A172 (cell line): ENCODE measurements around the gene TBPL2. TPM values are rescaled to one million over a fixed set of nuclear protein-coding genes. Genes with fewer than 3 reads are reported as not detected.

Experiments used
- DNase-seq: peaks from one replicate; pipeline ENCODE4 v3.0.0-alpha.2; 2015; ENCODE audit warnings: low spot score
- total RNA-seq: library from RNA; depleted of rRNA; stranded (reverse); fragments of >200 nt; shearing (Covaris generic); gene quantifications from 2 replicates; pipeline ENCODE4 v1.2.3, GENCODE V29; 2014

TBPL2 gene
- total RNA-seq, 1 experiment from 2014 or later, result not detected

DNA sequence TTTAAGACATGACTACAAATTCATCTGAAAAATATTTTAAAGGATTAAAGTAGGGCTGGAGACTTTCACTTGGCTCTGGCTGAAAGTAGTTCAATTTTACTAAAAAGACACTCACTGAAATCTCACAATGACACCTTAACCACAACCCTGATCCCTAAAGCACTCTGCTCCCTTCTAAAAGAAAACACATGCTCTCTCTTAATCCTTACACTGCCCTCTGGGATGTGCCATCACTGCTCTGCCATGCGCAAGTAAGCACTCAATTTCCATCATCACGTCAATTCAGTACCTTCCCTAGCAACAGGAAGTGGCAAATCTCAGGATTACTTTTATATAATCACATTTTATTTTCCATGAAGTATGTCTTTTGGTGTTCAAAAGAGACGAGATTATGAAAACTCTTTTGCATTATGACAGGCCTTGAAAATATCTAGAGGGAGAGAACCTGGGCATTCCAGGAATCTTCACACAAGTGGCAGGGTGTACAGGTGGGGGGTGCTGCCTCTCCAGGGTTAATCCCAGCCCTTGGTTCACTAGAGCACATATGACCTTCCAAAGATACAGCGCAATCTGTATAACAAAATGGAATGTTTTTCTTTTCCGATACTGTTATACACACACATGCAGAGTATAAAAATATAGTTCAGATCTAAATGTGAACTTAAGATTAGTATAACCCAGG is 36.1 kb downstream of the TBPL2 start:
- DNase-seq, result no peak

DNA sequence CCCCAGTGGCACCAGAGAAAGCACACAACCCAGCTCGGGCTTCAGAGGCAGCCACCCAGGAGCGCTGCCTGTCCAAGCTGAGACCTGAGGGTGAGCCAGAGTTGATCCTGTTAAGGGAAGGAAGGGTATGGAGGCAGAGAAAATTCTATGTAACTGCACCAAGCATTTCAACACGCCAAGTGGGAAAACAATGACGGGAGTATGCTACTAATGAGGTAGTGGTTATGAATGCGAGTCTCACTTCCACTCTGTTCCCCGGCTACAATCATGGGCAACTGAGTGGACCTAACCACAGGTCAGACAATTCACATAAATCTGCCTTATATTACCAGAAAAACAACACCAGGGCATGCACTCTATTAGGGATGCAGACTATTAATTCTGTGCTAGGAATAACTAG is 38.7 kb downstream of the TBPL2 start:
- DNase-seq, result no peak

DNA sequence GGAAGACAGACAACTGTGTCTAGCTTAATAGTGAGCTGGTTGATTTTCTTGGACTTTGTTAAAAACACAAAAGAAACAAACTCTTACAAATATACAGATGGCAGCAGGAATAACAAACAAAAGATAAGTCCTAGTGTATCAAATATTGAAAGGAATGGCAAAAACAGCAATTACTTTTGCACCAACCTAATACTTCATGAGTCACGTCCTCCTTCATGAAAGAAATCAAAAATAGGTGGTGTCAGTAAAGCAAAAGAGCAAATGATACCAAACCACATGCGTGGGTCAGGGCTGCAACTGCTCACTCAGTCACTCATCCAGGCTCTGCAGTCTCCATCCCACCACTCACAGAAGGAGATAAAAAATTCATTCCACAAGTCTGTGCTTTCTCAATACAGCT is 40.6 kb downstream of the TBPL2 start:
- no peak for DNase-seq

DNA sequence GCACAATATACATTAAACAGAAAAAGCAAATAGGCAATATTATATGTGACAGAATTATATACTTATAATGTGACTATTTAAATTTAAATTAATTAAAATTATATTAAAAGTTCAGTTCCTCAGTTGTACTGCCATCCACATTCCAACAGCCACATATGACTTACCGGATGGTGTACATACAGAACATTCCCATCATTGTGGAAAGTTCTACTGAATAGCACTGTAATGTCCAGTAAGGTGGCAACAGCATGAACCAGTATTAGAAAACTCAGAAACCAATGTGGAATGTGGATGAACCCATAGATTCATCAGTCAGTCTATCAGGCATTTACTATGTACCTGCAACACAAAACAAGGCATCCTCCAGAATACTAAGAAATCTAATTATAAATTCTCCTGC is 41.2 kb downstream of the TBPL2 start:
- no peak for DNase-seq

DNA sequence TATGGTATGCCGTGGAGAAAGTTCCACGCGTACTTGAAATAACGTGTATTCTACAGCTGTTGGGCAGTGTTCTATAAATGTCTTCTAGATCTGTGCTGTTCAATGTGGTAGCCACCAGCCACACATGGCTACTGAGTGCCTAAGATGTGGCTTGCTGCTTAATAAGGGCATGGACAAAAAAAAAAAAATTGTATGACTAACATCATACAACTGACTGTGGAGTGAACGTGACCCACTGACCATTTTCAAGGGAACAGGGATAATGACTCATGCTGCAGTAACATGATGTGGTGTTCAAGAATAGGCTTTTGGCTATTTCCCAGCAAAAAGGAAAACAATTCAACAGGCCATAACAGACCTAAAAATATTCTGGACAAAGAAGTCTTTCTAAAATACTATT is 41.7 kb downstream of the TBPL2 start:
- peak; percentile 64 for DNase-seq

DNA sequence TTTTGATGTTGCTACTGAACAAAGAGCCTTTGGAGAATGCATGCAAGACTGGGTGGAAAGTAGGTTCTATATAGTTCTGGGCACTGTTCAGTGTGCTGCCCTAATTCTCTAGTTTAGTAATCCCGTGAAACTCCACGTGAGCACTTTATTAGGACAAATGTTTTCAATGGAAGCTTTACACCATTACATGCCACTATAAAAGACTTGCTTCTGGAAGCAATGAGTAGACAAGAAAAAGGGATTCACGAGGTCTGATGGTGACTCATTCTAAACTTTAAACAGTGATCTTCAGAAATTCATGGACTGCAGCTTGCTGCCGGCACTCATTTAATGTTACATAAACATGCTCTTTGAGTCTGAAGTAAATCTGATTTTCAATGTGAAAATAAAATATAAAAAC is 51.1 kb downstream of the TBPL2 start:
- peak; percentile 65 for DNase-seq

DNA sequence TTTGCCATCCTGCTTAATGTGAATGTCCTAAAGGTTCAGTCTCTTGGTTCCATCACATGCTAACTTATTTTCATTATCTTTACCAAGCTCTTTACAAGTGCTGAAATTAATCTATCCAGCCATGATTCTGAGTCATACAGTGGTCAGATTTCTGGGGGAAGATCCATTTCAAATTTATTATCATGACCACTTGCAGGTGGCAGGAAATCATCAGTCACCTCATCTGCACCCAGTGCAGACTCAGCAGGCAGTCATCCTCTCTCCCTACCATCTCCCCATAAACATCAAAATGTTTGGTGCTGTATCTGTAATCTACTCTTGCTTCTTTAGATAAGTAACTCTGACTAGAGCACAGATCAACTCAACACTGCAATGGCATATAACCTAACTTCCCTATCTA is 52.3 kb downstream of the TBPL2 start:
- DNase-seq, result peak; percentile 88

DNA sequence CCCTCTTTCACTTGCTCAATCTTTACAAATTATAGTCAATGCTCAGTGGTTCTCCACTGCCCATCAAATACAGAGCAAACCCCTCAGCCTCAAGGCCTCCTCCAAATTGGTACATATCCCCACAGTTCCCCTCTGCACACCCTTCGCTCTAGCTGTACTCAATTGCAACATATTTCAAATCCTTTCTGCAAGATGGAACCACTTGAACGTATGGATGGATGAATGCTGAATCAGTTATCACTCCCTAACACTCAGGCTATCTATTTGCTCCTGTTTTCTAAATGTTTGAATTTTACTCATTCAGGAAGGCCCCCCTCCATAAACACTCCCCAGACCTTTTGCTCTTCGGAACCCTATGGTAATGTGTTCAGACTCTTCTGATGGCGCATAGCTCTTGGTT is 53.3 kb downstream of the TBPL2 start:
- no peak for DNase-seq

DNA sequence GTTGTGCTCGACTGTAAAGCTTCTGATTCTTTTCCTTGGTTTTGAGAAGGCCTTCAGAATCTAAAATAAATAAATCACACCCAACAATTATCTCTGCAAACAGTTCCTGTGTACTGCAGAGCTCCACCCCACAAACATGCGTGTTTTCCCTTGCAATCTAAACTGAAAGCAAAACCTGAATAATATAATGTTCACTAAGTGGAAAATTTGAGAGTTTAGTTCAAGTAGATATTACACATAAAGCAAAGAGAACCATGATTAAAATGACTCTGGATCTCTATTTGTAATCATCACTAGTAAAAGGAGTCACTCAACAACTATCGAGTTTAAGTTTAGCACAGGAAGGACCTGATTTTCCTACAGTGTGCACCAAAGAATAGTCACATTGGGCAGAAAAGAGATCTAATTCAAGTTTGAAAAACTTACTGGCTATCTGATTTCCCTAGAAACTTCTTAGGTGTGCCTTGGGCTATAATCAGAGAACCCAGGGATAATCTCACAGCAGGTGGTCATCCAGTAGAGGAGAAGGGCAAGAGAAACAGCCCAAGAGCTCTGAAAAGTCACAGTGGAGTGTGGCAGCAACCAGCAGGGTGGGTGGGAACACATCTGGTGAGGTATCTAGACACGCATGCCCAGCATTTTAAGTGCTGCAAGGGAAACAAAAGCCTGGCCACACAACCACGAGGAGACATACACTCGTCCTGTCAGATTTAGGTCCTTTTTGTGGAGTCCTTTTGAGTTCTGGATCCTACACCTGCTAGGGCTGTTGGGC is 54.2 kb downstream of the TBPL2 start:
- peak; percentile 20 for DNase-seq

DNA sequence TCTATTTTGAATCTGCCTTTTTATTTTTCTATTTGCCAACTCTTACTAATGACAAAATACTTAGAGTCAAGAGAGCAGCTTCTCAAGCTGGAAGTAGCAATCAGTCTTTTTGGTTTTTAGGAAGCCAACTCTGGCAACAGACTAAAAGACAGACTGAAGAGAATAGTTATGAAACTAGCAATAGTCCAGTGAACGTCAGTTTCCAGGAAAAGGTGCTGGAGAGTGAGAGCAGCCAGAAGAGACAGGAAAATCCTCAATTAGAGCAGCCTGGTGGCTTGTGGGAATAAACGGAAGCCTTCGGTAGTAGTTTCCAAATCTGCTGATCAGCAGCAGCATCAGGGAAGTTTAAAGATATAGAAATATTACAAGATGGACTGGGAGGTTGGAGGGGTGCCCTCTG is 55.9 kb downstream of the TBPL2 start:
- no peak for DNase-seq

DNA sequence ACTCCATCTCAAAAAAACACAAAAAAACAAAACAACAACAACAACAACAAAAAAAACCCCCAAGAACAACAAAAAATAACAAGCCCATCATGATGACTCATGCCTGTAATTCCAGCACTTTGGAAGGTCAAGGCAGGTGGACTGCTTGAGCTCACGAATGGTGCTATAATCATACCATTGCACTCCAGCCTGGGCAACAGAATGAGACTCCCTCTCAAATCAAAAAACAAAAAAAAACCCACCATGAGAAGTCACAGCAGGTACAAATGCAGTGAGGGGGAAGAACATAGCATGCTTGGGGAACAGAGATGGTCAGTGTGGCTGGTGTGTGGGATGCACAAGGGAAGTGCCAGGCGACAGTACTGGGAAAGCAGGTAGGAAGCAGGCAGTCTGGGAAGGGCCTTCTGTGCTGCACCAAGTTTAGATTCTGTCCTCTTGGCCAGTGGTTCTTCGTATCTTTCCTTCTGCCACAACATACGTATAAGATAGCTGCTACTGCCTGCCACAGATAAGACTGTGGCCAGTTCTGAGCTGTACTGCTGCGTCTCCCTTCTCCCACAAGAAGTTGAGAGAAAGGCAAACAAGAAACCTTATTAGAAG is 56.8 kb downstream of the TBPL2 start:
- no peak for DNase-seq

DNA sequence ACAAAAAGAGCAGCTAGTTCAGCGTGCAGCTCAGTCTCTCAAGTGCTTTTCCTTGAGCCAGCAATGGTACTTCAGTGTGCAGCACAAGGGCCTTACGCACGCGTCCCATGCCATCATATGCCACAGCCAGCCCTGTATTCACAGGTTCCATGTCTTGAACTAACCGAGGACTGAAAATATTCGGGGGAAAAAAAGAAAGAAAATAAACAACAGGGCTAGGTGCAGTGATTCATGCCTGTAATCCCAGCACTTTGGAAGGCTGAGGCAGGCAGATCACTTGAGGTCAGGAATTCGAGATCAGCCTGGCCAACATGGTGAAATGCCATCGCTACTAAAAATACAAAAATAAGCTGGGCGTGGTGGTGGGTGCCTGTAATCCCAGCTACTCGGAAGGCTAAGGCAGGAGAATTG is 57.4 kb downstream of the TBPL2 start:
- DNase-seq, result peak; percentile 35

DNA sequence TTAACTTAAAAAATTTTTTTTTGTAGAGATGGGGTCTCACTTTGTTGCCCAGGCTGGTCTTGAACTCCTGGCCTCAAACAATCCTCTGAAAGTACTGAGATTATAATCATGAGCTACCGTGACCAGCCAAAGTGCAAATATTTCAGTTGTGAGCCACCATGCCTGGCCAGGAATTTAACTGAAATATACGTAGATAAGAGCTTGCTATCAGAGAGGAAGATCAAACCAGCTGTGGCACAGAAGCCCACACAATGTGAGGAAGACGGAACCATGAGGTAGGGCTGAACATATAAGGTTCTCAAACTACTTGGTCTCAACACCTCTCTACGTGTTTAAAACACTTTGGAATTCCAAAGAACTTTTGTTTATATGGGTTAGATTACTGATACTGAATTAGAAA is 57.9 kb downstream of the TBPL2 start:
- peak; percentile 9 for DNase-seq

DNA sequence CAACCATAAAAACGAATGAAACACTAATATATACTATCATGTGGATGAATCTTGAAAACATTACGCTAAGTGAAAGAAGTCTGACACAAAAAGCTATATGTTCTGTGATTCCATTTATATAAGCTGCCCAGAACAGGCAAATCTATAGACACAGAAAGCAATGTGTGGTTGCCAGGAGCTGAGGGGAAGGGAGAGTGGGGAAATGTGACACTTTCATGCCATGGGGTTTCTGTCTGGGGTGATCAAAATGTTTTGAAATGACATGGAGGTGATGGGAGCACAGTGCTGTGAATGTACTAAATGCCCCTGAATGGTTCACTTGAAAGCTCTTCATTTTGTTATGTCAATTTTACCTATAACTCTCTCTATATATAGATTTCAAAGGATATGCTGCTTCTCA is 58.9 kb downstream of the TBPL2 start:
- DNase-seq, result no peak

DNA sequence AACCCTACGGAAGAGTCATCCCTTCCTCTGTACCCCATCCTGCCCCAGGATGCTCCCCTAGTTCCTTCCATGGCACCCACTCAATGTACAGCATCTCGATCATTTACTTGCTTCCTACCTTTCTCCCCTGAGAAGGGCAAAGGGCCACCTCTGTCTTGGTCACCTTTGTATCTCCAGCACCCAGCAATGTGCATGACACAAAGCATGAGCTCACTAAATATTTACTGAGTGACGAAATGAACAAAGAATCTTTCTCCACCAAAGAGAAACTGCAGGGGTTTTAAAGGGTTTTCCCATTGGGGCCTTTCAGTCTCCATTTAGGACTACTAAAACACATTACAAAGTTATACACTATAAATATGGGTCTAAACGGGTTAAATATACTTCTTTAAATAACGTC is 59.4 kb downstream of the TBPL2 start:
- DNase-seq, result no peak

DNA sequence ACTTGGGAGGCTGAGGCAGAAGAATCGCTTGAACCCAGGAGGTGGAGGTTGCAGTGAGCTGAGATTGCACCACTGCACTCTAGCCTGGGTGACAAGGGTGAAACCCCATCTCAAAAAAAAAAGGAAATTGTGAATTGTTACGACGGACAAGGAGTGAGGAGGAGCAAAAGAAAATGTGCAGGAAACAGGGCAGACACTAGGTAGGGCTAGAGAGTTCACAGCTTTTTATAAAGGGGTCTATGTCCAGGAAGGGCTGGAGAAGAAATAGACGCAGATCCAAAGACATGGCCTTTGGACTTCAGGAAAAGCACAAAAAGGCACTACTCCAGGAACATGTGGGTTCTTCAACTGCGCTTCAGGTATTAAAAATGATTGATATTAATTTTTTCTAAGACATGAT is 63.2 kb downstream of the TBPL2 start:
- no peak for DNase-seq

DNA sequence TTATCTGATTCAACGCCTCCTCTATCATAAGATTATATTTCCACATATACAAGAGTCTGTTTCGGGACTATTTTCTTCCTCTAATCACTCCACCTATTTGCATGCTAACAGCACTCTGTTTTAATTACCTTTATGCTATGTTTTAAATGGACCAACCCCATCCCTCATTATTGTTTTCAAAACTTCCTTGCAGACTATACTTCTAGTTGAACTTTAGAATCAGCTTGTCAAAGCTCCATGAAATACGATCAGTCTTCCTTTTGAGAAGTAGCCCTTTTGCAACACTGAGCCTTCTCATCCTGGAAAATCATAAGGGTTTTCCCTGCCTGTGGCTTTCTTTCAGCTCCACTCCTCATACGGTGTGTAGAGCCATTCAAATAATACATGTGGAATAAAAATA is 65.6 kb downstream of the TBPL2 start:
- DNase-seq, result no peak

DNA sequence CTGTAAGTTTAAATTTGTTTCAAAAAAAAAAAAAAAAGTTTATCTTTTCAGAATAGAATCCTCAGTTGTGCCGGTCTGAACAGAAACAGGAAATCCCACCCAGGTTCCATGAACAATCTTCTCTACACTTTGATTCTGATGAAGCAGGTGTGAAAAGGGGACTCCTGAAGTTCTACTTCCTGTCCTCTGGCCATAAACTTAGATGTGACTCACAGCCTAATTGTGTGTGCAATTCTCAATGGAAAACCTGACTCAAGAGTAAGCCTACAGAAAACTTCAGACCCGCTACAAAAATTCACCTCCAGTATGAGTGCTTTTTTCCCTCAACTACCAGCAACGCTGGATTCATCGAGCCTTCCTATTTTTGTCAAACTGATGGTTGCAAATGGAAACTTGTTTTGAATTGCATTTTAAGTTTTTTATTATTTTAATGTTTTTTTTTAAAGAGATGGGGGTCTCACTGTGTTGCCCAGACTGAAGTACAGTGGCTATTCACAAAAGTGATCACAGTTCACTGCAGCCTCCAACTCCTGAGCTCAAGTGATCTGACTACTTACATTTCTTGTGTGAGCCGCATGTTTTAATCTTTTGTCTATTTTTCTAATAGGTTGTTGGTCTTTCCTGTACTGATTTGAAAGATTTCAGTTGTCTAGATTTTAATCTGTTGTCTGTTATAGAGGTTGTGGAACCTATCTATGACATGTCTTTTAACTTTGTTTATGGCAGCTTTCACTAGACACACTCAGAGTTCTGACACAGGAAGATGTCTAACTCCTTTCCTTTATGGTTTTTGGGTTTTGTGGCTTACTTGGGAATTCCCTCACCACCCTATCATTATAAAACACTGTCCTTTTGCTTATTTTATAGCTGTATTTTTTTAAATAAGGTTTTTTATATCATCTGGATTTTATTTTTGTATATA is 66.4 kb downstream of the TBPL2 start:
- peak; percentile 40 for DNase-seq

DNA sequence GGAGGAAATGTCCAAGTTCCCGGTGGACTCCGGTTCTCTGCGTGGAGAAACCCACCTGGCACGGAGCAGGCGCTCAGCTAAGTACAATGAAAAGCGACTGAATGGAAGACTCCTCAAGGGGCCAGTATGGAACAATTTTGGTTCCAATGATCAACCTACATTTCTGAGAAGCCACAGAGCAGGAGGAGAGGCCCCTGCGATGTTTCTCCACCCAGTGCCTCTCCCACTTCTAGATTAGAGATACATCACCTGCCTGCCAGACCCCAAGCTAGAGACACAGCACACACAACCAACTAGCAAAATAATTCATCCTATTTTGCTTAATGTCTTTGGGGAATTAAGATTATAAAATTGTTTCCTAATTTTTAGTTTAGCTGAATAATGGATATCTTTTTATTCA is 67.6 kb downstream of the TBPL2 start:
- no peak for DNase-seq

DNA sequence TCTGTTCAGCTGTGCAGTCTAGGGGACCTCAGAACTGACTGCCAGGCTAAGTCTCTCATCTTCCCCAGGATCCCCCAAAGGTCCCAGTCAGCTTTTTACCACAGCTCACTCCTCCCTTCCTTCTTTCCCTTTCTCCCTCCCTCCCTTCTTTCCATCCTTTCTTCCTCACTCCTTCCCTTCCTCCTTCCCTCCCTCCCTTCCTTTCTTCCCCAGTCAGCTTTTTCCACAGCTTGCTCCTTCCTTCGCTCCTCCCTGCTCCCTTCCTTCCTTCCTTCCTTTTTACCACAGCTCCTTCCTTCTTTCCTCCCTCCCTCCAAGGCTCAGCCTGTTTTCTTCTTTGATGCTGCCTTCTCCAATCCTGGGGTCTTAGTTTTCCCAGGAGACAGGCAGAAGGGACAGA is 68.0 kb downstream of the TBPL2 start:
- no peak for DNase-seq

DNA sequence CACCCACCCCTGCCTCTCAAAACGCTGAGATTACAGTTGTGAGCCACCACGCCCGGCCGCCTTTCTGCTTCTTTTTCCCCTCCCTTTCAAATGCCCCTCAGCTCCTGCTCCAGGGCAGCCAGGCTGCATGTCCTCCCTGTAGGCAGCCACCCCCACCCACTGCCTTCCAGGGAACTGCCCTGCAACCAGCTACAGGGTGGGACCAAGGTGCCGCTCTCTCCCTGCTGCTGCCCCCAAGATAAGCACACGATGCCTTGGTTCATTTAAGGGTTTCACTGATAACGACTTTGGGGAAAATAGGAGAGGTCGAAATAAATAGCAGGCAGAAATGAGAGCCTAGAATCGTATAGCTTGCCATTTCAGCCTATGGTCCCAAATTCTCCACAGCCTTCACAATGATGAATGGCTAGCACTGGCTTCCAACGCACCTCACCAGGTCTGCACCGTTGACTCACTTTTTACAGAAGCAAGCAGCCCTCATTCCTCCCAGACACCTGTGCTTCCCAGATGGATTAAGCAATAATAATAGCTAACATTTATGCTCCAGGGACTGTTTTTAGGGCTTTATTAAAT is 69.4 kb downstream of the TBPL2 start:
- DNase-seq, result no peak

DNA sequence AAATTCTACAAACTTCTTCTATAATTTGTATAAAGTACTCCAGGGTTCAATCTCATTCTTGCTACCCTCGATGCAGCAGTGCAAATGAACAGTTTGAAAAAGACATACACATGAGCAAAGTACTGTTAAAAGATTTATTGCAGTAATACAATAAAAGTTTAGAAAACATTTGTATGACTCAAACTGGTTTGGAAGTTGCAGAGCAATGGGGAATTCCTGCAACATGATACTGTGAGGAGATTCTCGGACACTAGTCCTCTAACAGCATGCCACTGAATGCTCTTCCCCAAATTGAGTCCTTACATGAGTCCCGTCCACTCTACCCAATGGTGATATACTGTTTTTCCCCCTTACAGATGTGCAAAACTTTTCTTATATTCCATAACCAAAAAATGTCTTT is 74.1 kb downstream of the TBPL2 start:
- DNase-seq, result peak; percentile 62
